ENCODE measurements around the gene MACF1. TPM values are rescaled to one million over a fixed set of nuclear protein-coding genes. Genes with fewer than 3 reads are reported as not detected.

The MACF1 gene
- total and polyA plus RNA-seq, 2 of the 13 experiments (the other 11 are each of a cell fraction or from before 2014, with no cell fraction given): 36.7 to 65.4 TPM

DNA sequence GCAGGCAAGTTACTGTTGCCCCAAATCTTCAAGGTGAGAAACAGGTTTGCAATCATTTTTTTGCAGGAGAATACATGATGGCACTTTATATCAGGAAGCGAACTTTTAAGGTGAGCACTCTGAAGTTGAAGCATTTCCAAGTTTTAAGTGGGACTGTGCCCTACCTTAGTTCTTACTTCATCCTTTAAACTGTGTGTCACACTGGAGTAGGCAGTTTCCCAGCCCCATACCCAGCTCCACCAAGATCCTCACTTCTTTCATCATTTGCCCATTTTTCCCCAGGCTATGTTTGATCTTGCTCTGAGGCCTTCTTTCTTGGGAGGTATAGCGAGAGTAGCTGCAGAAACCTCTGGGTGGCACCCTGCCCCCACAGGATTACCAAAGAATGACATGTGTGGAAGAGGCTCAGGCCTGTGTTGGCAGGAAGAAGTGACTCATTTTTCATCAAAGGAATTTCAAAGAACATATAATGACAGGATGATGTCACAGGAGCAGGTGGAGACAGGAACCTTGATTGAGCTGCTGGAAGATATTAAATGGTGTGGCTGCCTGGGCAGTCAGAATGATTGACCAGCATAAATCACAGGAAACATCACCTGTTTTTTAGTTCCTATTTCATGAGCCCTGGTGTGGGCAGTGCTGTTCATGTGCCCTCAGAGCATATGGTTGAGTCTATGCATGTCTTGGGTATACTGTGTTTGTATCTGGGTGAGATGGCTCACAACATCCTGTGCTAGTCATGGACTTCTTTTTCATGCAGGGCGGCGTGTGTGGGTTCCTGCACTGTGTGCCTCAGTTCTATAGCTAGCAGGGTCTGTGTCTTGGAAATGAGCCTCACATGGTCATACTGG is 20.8 kb upstream of the MACF1 start (continued):
- TF ChIP-seq, protein P1, sequence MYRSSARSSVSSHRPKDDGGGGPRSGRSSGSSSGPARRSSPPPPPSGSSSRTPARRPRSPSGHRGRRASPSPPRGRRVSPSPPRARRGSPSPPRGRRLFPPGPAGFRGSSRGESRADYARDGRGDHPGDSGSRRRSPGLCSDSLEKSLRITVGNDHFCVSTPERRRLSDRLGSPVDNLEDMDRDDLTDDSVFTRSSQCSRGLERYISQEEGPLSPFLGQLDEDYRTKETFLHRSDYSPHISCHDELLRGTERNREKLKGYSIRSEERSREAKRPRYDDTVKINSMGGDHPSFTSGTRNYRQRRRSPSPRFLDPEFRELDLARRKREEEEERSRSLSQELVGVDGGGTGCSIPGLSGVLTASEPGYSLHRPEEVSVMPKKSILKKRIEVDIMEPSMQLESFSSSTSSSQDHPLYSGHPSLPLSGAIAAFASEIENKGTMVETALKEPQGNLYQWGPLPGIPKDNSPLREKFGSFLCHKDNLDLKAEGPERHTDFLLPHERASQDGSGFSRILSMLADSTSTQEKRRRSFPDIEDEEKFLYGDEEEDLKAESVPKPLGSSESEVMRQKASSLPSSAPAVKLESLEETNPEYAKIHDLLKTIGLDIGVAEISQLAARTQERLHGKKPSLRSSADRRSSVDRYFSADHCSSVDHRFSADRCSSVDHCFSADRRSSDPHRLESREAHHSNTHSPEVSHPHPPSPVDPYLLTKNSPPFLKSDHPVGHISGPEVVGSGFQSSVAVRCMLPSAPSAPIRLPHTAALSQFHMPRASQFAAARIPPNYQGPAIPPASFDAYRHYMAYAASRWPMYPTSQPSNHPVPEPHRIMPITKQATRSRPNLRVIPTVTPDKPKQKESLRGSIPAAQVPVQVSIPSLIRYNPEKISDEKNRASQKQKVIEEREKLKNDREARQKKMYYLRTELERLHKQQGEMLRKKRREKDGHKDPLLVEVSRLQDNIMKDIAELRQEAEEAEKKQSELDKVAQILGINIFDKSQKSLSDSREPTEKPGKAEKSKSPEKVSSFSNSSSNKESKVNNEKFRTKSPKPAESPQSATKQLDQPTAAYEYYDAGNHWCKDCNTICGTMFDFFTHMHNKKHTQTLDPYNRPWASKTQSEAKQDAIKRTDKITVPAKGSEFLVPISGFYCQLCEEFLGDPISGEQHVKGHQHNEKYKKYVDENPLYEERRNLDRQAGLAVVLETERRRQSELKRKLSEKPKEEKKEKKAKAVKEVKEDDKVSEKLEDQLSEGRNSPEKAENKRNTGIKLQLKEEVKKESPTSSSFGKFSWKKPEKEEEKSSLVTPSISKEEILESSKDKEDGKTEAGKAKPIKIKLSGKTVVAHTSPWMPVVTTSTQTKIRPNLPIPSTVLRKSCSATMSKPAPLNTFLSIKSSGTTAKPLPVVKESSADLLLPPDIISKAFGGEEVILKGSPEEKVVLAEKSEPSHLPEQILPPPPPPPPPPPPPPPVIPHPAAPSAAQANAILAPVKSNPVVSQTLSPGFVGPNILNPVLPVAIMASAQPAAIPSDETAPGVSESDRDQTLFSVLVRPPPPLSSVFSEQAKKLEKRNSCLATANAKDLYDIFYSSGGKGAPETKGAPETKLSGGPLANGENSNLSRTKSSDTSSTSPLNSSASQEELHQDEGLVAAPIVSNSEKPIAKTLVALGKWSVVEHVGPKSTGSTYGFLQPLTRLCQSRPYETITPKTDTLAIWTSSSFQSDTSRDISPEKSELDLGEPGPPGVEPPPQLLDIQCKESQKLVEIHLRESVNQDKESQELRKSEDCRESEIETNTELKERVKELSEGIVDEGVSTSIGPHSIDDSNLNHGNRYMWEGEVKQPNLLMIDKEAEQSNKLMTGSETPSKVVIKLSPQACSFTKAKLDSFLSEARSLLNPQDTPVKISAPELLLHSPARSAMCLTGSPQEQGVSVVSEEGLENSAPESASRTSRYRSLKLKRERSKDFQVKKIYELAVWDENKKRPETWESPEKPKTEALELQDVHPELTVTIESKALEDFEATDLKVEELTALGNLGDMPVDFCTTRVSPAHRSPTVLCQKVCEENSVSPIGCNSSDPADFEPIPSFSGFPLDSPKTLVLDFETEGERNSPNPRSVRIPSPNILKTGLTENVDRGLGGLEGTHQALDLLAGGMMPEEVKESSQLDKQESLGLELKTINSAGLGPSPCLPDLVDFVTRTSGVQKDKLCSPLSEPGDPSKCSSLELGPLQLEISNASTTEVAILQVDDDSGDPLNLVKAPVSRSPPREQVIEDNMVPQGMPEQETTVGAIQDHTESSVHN (CRISPR knock-in tag; IDR thresholded peaks at IDR 0.05): no peak
- TF ChIP-seq ZNF468 (CRISPR knock-in tag; IDR thresholded peaks at IDR 0.05) (no peak), MEIS2 (CRISPR knock-in tag; IDR thresholded peaks at IDR 0.05) (peak; percentile 77; the same call in 1 of the 2 replicates), ZNF282 (IDR thresholded peaks at IDR 0.05; ENCODE audit: partially characterized antibody) (no peak), ZNF547 (CRISPR knock-in tag; IDR thresholded peaks at IDR 0.05) (no peak)
- TF ChIP-seq, protein P2, sequence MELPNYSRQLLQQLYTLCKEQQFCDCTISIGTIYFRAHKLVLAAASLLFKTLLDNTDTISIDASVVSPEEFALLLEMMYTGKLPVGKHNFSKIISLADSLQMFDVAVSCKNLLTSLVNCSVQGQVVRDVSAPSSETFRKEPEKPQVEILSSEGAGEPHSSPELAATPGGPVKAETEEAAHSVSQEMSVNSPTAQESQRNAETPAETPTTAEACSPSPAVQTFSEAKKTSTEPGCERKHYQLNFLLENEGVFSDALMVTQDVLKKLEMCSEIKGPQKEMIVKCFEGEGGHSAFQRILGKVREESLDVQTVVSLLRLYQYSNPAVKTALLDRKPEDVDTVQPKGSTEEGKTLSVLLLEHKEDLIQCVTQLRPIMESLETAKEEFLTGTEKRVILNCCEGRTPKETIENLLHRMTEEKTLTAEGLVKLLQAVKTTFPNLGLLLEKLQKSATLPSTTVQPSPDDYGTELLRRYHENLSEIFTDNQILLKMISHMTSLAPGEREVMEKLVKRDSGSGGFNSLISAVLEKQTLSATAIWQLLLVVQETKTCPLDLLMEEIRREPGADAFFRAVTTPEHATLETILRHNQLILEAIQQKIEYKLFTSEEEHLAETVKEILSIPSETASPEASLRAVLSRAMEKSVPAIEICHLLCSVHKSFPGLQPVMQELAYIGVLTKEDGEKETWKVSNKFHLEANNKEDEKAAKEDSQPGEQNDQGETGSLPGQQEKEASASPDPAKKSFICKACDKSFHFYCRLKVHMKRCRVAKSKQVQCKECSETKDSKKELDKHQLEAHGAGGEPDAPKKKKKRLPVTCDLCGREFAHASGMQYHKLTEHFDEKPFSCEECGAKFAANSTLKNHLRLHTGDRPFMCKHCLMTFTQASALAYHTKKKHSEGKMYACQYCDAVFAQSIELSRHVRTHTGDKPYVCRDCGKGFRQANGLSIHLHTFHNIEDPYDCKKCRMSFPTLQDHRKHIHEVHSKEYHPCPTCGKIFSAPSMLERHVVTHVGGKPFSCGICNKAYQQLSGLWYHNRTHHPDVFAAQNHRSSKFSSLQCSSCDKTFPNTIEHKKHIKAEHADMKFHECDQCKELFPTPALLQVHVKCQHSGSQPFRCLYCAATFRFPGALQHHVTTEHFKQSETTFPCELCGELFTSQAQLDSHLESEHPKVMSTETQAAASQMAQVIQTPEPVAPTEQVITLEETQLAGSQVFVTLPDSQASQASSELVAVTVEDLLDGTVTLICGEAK (IDR thresholded peaks at IDR 0.05): no peak
- TF ChIP-seq, protein P2 (CRISPR knock-in tag; IDR thresholded peaks at IDR 0.05): no peak
- TF ChIP-seq, protein P3, sequence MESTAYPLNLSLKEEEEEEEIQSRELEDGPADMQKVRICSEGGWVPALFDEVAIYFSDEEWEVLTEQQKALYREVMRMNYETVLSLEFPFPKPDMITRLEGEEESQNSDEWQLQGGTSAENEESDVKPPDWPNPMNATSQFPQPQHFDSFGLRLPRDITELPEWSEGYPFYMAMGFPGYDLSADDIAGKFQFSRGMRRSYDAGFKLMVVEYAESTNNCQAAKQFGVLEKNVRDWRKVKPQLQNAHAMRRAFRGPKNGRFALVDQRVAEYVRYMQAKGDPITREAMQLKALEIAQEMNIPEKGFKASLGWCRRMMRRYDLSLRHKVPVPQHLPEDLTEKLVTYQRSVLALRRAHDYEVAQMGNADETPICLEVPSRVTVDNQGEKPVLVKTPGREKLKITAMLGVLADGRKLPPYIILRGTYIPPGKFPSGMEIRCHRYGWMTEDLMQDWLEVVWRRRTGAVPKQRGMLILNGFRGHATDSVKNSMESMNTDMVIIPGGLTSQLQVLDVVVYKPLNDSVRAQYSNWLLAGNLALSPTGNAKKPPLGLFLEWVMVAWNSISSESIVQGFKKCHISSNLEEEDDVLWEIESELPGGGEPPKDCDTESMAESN (CRISPR knock-in tag; conservative IDR thresholded peaks at IDR 0.05): no peak

All from HepG2 (cell line).